SK-N-SH treated with all-trans-retinoic acid at 6 μM for 48 hours (cell line): ENCODE results near the gene RAD23A.

ENCODE experiments used
- ATAC-seq: fragments of 200-7000 bp; cut with Tn5 transposase; 3 replicates; pipeline ENCODE4 v1.9.1; 2020; ENCODE audit warnings: mild to moderate bottlenecking, moderate library complexity
- ARNTL ChIP-seq: fragments of 450-650 bp; formaldehyde crosslinking; IDR thresholded peaks from 2 replicates; pipeline ENCODE4 v1.5.0; 2020; ENCODE audit warnings: low read depth, mild to moderate bottlenecking, moderate library complexity, borderline replicate concordance
- BACH2 ChIP-seq: fragments of 250-450 bp; sonication (Bioruptor Pico); IDR thresholded peaks from 2 replicates; pipeline ENCODE4 v1.9.0; 2021; ENCODE audit warnings: mild to moderate bottlenecking, borderline replicate concordance
- CSDC2 ChIP-seq: fragments of 250-450 bp; sonication (Bioruptor Pico); IDR thresholded peaks from 2 replicates; pipeline ENCODE4 v1.5.0; 2020; ENCODE audit warnings: mild to moderate bottlenecking, moderate library complexity
- ESRRG ChIP-seq: fragments of 250-450 bp; sonication (Bioruptor Pico); IDR thresholded peaks from 2 replicates; pipeline ENCODE4 v1.6.1; 2021; ENCODE audit warnings: mild to moderate bottlenecking
- GLIS3 ChIP-seq: fragments of 250-450 bp; sonication (Bioruptor Pico); IDR thresholded peaks from 2 replicates; pipeline ENCODE4 v1.5.0; 2020; ENCODE audit warnings: mild to moderate bottlenecking, moderate library complexity
- ISL1 ChIP-seq: fragments of 250-450 bp; sonication (Bioruptor Pico); IDR thresholded peaks from 2 replicates; pipeline ENCODE4 v2.1.2; 2022; ENCODE audit warnings: mild to moderate bottlenecking, moderate library complexity
- OSR1 ChIP-seq: fragments of 250-450 bp; sonication (Bioruptor Pico); IDR thresholded peaks from 2 replicates; pipeline ENCODE4 v1.8.0; 2022; ENCODE audit warnings: moderate library complexity, mild to moderate bottlenecking, inconsistent platforms
- PATZ1 ChIP-seq: fragments of 250-450 bp; sonication (Bioruptor Pico); IDR thresholded peaks from 2 replicates; pipeline ENCODE4 v1.8.0; 2020; ENCODE audit warnings: mild to moderate bottlenecking, moderate library complexity, borderline replicate concordance
- POU6F1 ChIP-seq: fragments of 250-450 bp; sonication (Bioruptor Pico); IDR thresholded peaks from 2 replicates; pipeline ENCODE4 v1.8.0; 2021; ENCODE audit warnings: low read depth, mild to moderate bottlenecking, moderate library complexity, borderline replicate concordance
- RARB ChIP-seq: fragments of 250-450 bp; sonication (Bioruptor Pico); IDR thresholded peaks from 2 replicates; pipeline ENCODE4 v1.8.0; 2021; ENCODE audit warnings: mild to moderate bottlenecking, moderate library complexity
- SNAI2 ChIP-seq: fragments of 250-450 bp; sonication (Bioruptor Pico); IDR thresholded peaks from 2 replicates; pipeline ENCODE4 v1.5.0; 2020; ENCODE audit warnings: mild to moderate bottlenecking, moderate library complexity
- TCF4 ChIP-seq: fragments of 250-450 bp; sonication (Bioruptor Pico); IDR thresholded peaks from 2 replicates; pipeline ENCODE4 v1.8.0; 2021; ENCODE audit warnings: mild to moderate bottlenecking, moderate library complexity, borderline replicate concordance
- TSHZ2 ChIP-seq: fragments of 250-450 bp; sonication (Bioruptor Pico); IDR thresholded peaks from 2 replicates; pipeline ENCODE4 v1.5.0; 2020; ENCODE audit warnings: mild to moderate bottlenecking, moderate library complexity
- ZC3H10 ChIP-seq: fragments of 250-450 bp; sonication (Bioruptor Pico); IDR thresholded peaks from 2 replicates; pipeline ENCODE4 v1.5.1; 2021; ENCODE audit warnings: mild to moderate bottlenecking, moderate library complexity
- ZFP3 ChIP-seq: fragments of 250-450 bp; sonication (Bioruptor Pico); IDR thresholded peaks from 2 replicates; pipeline ENCODE4 v1.5.0; 2020; ENCODE audit warnings: mild to moderate bottlenecking, moderate library complexity
- ZFP30 ChIP-seq: fragments of 450-650 bp; formaldehyde crosslinking; IDR thresholded peaks from 2 replicates; pipeline ENCODE4 v1.5.0; 2022; ENCODE audit warnings: mild to moderate bottlenecking, moderate library complexity
- ZNF565 ChIP-seq: fragments of 450-650 bp; formaldehyde crosslinking; conservative IDR thresholded peaks from 2 replicates; pipeline ENCODE4 v1.5.0; 2020; ENCODE audit warnings: low read depth, mild to moderate bottlenecking, moderate library complexity
- ZNF70 ChIP-seq: fragments of 450-650 bp; formaldehyde crosslinking; IDR thresholded peaks from 2 replicates; pipeline ENCODE4 v1.5.0; 2020; ENCODE audit warnings: mild to moderate bottlenecking, moderate library complexity
- ZNF8 ChIP-seq: fragments of 450-650 bp; formaldehyde crosslinking; IDR thresholded peaks from 2 replicates; pipeline ENCODE4 v1.5.0; 2020; ENCODE audit warnings: mild to moderate bottlenecking, moderate library complexity
- TF ChIP-seq, protein P1 (sequence below): fragments of 250-450 bp; sonication (Bioruptor Pico); IDR thresholded peaks from 2 replicates; pipeline ENCODE4 v1.5.1; 2020; ENCODE audit warnings: low read depth, mild to moderate bottlenecking, moderate library complexity
- TF ChIP-seq, protein P2 (sequence below): fragments of 250-450 bp; sonication (Bioruptor Pico); IDR thresholded peaks from 2 replicates; pipeline ENCODE4 v1.5.1; 2021; ENCODE audit warnings: mild to moderate bottlenecking, moderate library complexity

The RAD23A gene

GRCh38 chr19:12899891-12900518, 45.7 kb upstream of the RAD23A start:
- TF ChIP-seq ARNTL (CRISPR knock-in tag) = no peak
- no peak for TF ChIP-seq BACH2
- no peak for TF ChIP-seq OSR1 (CRISPR knock-in tag)
- TF ChIP-seq PATZ1 (CRISPR knock-in tag) = no peak
- no peak for TF ChIP-seq ZNF565 (CRISPR knock-in tag)
- TF ChIP-seq POU6F1 (CRISPR knock-in tag) = no peak
- no peak for TF ChIP-seq ZFP3
- TF ChIP-seq ZNF8 (CRISPR knock-in tag) = no peak
- no peak for TF ChIP-seq ZNF70 (CRISPR knock-in tag)
- TF ChIP-seq, protein P1, sequence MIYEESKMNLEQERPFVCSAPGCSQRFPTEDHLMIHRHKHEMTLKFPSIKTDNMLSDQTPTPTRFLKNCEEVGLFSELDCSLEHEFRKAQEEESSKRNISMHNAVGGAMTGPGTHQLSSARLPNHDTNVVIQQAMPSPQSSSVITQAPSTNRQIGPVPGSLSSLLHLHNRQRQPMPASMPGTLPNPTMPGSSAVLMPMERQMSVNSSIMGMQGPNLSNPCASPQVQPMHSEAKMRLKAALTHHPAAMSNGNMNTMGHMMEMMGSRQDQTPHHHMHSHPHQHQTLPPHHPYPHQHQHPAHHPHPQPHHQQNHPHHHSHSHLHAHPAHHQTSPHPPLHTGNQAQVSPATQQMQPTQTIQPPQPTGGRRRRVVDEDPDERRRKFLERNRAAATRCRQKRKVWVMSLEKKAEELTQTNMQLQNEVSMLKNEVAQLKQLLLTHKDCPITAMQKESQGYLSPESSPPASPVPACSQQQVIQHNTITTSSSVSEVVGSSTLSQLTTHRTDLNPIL (CRISPR knock-in tag) = no peak
- no peak for TF ChIP-seq GLIS3 (CRISPR knock-in tag)
- TF ChIP-seq ESRRG (CRISPR knock-in tag) = no peak
- TF ChIP-seq ZFP30 = no peak
- TF ChIP-seq RARB (CRISPR knock-in tag) = no peak
- no peak for TF ChIP-seq ISL1 (CRISPR knock-in tag)
- no peak for TF ChIP-seq TCF4
- TF ChIP-seq ZC3H10 (CRISPR knock-in tag) = no peak
- TF ChIP-seq, protein P2, sequence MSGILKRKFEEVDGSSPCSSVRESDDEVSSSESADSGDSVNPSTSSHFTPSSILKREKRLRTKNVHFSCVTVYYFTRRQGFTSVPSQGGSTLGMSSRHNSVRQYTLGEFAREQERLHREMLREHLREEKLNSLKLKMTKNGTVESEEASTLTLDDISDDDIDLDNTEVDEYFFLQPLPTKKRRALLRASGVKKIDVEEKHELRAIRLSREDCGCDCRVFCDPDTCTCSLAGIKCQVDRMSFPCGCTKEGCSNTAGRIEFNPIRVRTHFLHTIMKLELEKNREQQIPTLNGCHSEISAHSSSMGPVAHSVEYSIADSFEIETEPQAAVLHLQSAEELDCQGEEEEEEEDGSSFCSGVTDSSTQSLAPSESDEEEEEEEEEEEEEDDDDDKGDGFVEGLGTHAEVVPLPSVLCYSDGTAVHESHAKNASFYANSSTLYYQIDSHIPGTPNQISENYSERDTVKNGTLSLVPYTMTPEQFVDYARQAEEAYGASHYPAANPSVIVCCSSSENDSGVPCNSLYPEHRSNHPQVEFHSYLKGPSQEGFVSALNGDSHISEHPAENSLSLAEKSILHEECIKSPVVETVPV = no peak
- no peak for TF ChIP-seq TSHZ2 (CRISPR knock-in tag)
- TF ChIP-seq SNAI2 (CRISPR knock-in tag) = no peak
- ATAC-seq = no peak

DNA sequence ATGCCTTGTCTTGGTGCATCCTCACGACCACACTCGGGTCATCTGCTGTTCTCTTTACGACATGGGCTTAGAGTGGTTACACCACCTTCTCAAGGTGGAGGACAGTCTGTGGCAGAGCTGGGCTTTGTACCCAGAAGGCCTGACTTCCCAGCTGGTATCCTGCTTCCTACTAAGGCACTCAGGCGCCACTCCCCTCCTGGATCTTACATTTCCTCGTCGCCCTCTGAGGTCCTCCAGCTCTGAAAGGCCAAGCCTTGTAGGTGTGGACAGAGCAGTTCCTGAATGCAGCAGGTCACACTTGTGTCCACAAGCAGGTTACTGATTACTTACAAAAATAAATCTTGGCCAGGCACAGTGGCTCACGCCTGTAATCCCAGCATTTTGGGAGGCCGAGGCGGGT, 38.5 kb upstream of the RAD23A start:
- ATAC-seq = no peak
- TF ChIP-seq ZNF8 (CRISPR knock-in tag) = no peak
- no peak for TF ChIP-seq ARNTL (CRISPR knock-in tag)
- no peak for TF ChIP-seq ZC3H10 (CRISPR knock-in tag)
- TF ChIP-seq CSDC2 (CRISPR knock-in tag) = no peak
- TF ChIP-seq POU6F1 (CRISPR knock-in tag) = no peak
- TF ChIP-seq, protein P1 (CRISPR knock-in tag) = no peak
